Hematopoietic multipotent progenitor cell treated with erythropoietin and hydrocortisone succinate and interleukin-3 and kit ligand, for 17 days (in vitro differentiated cells): ENCODE data around the gene PTPN3.

Experiments used
- DNase-seq: peaks from one replicate; pipeline ENCODE4 v3.0.0-alpha.2; 2015; ENCODE audit warnings: low spot score

PTPN3 gene

GRCh38 chr9:109335929-109336328, 162.2 kb downstream of the PTPN3 start:
- DNase-seq: no peak

- no peak for DNase-seq
These were observed 163.0 kb downstream of the PTPN3 start for GRCh38 chr9:109335121-109335520.

GRCh38 chr9:109331353-109331752, 166.8 kb downstream of the PTPN3 start:
- no peak for DNase-seq

- DNase-seq: no peak
These were observed 168.4 kb downstream of the PTPN3 start for GRCh38 chr9:109329638-109330258.

GRCh38 chr9:109328978-109329637, 169.0 kb downstream of the PTPN3 start:
- DNase-seq: no peak
